K562 (cell line): ENCODE results near the gene POLD4. TPM values are rescaled to one million over a fixed set of nuclear protein-coding genes. Genes with fewer than 3 reads are reported as not detected.

Experiments
- ARID2 ChIP-seq: fragments of 450-650 bp; IDR thresholded peaks from 2 replicates; pipeline ENCODE4 v1.6.1; 2017; ENCODE audit warnings: antibody characterized with exemption, mild to moderate bottlenecking
- CBX5 ChIP-seq: IDR thresholded peaks from 2 replicates; pipeline ENCODE4 v1.6.1; 2014; ENCODE audit warnings: low read depth, borderline replicate concordance
- CHCHD3 ChIP-seq: fragments of 250-450 bp; sonication (Bioruptor Pico); IDR thresholded peaks from 2 replicates; pipeline ENCODE4 v2.1.2; 2022; ENCODE audit warnings: mild to moderate bottlenecking
- DACH1 ChIP-seq: fragments of 450-650 bp; IDR thresholded peaks from 2 replicates; pipeline ENCODE4 v1.6.1; 2018; ENCODE audit not compliant: partially characterized antibody
- DDX20 ChIP-seq: fragments of 450-650 bp; IDR thresholded peaks from 2 replicates; pipeline ENCODE4 v1.6.1; 2016; ENCODE audit warnings: missing genetic modification characterization, low read depth, mild to moderate bottlenecking, missing compliant biosample characterization, moderate library complexity
- EP400 ChIP-seq: fragments of 450-650 bp; IDR thresholded peaks from 2 replicates; pipeline ENCODE4 v1.6.1; 2017; ENCODE audit warnings: antibody characterized with exemption, mild to moderate bottlenecking, moderate library complexity
- ESRRB ChIP-seq: fragments of 250-450 bp; sonication (Bioruptor Pico); IDR thresholded peaks from 2 replicates; pipeline ENCODE4 v1.5.0; 2020; ENCODE audit warnings: mild to moderate bottlenecking, moderate library complexity, borderline replicate concordance
- HMG20A ChIP-seq: fragments of 450-650 bp; formaldehyde crosslinking; conservative IDR thresholded peaks from 2 replicates; pipeline ENCODE4 v1.4.0; 2020; ENCODE audit warnings: mild to moderate bottlenecking, mixed read lengths
- HNRNPLL ChIP-seq: fragments of 200-400 bp; formaldehyde crosslinking; IDR thresholded peaks from 2 replicates; pipeline ENCODE4 v1.6.1; 2017; ENCODE audit warnings: low read length, low read depth, mild to moderate bottlenecking; ENCODE audit not compliant: poor library complexity, severe bottlenecking
- MEF2D ChIP-seq: conservative IDR thresholded peaks from 2 replicates; pipeline ENCODE4 v1.6.1; 2016; ENCODE audit warnings: low read depth, missing genetic modification characterization, missing compliant biosample characterization
- MIER1 ChIP-seq: fragments of 450-650 bp; IDR thresholded peaks from 2 replicates; pipeline ENCODE4 v1.6.1; 2016; ENCODE audit warnings: antibody characterized with exemption, mild to moderate bottlenecking, low read depth
- PHF8 ChIP-seq: fragments of 200-600 bp; sonication (generic); IDR thresholded peaks from 2 replicates; pipeline ENCODE4 v1.6.1; 2012; ENCODE audit warnings: mixed run types, mild to moderate bottlenecking, inconsistent platforms, low read length, moderate library complexity, borderline replicate concordance
- PHTF2 ChIP-seq: fragments of 250-450 bp; sonication (Bioruptor Pico); IDR thresholded peaks from 2 replicates; pipeline ENCODE4 v1.5.0; 2021; ENCODE audit warnings: mild to moderate bottlenecking
- TCF7L2 ChIP-seq: fragments of 150-350 bp; IDR thresholded peaks from 2 replicates; pipeline ENCODE4 v1.6.1; 2016; ENCODE audit warnings: low read depth, mild to moderate bottlenecking, low read length, moderate library complexity
- TFAM ChIP-seq: fragments of 250-450 bp; sonication (Bioruptor Pico); conservative IDR thresholded peaks from 2 replicates; pipeline ENCODE4 v1.5.0; 2021; ENCODE audit warnings: mild to moderate bottlenecking, moderate library complexity
- TRIM24 ChIP-seq, 2 experiments: fragments of 450-650 bp; IDR thresholded peaks; 2 replicates each; pipeline ENCODE4 v1.6.1; 2016
- XRCC4 ChIP-seq: IDR thresholded peaks from one replicate; pipeline ENCODE4 v1.6.1; 2011; ENCODE audit not compliant: insufficient read depth, insufficient read length; ENCODE audit errors: extremely low read depth
- ZBTB8A ChIP-seq: fragments of 450-650 bp; IDR thresholded peaks from 2 replicates; pipeline ENCODE4 v1.6.1; 2018; ENCODE audit warnings: mild to moderate bottlenecking, moderate library complexity; ENCODE audit not compliant: partially characterized antibody
- ZC3H11A ChIP-seq: IDR thresholded peaks from 2 replicates; pipeline ENCODE4 v1.6.1; 2012; ENCODE audit warnings: low read depth, low read length, improper control_type of control experiment
- ZNF143 ChIP-seq: sonication (generic); formaldehyde crosslinking; IDR thresholded peaks from 2 replicates; pipeline ENCODE4 v1.9.0; 2022; ENCODE audit warnings: mild to moderate bottlenecking, missing genetic modification reagents
- ZNF507 ChIP-seq: conservative IDR thresholded peaks from 2 replicates; pipeline ENCODE4 v1.6.1; 2017; ENCODE audit warnings: missing genetic modification characterization, missing compliant biosample characterization
- polyA plus RNA-seq, 8 experiments: library from polyadenylated mRNA; depleted of rRNA in 4 of 8; stranded (reverse) in 5 of 8; unstranded in 3 of 8; fragments of >200 nt; fragmentation: Nextera tagmentation in 2 of 8; fragmentation: Illumina TruSeq in 1 of 8; extraction: Ambion mirVana in 2 of 8; extraction: Trizol in 1 of 8; gene quantifications; 2 replicates each; pipeline versions ENCODE4 v1.2.1 to v1.2.3, GENCODE V29; 2011 to 2014; ENCODE audit warnings: inconsistent platforms in 1 of 8, missing spikeins in 1 of 8
- total RNA-seq, 7 experiments: library from RNA; depleted of rRNA in 6 of 7; stranded (reverse); fragments of >200 nt in 6 of 7; fragmentation: Illumina TruSeq in 2 of 7; extraction: Trizol in 2 of 7; gene quantifications; 2 replicates each; pipeline versions ENCODE4 v1.2.1 to v1.2.3, GENCODE V29; 2011 to 2021; ENCODE audit warnings: low replicate concordance in 1 of 7
- TF ChIP-seq, protein P1 (sequence below): fragments of 450-650 bp; IDR thresholded peaks from 2 replicates; pipeline ENCODE4 v1.6.1; 2017; ENCODE audit warnings: antibody characterized with exemption
- TF ChIP-seq, protein P2 (sequence below): conservative IDR thresholded peaks from 2 replicates; pipeline ENCODE4 v1.6.1; 2011; ENCODE audit warnings: low read depth, mild to moderate bottlenecking, low read length; ENCODE audit not compliant: control insufficient read depth
- TF ChIP-seq, protein P3 (sequence below): fragments of 200-800 bp; sonication (Bioruptor generic); IDR thresholded peaks from 2 replicates; pipeline ENCODE4 v1.6.1; 2017; ENCODE audit warnings: missing genetic modification characterization, missing compliant biosample characterization

The POLD4 gene
- total and polyA plus RNA-seq, 9 of the 15 experiments (the other 6 are each of a cell fraction or from before 2014, with no cell fraction given), result 5.8 to 64.5 (median 18.3) TPM

DNA sequence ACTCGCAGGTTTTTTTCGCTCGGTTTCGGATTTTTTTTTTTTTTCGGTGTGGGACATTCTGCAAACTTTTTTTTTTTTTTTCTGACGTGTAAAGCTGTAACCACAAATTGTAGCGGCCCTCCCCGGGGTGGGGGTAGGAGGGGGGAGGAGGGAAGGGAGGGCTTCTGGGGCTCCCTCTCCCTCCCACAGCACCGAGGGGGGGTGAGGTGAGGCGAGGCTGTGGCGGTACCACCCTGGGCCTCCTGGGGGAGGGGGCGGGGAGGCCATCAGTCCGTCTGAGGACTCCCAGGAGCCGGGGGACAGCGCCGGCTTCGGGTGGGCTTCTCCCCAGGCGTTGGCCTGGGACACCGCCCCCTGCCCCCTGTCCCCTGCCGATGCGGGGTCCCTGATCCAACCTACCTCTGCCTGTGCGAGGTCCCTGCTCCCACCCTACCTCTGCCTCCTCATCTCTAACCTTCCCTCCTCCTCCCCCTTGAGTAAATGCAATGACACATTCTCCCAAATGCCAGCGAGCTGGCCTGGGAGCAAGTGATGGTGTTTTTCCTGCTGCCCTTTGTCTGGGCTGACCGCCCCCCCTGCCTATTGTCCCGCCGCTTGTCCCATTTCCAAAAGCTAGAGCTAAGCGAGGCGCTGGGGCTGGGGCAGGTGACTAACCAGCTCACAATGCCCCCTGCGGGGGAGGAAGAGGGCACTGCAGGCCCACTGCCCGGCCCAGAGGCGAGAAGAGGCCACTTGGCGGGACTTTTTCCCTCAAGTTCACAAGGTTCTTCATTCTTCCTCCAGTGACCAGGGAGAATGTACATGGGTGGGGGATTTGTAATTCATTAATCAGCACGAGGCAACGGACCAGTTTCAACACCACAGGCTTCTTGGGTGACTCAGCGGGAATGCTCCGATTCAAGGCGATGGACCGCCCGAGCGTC, 20.6 kb upstream of the POLD4 start (continued):
- TF ChIP-seq, protein P1, sequence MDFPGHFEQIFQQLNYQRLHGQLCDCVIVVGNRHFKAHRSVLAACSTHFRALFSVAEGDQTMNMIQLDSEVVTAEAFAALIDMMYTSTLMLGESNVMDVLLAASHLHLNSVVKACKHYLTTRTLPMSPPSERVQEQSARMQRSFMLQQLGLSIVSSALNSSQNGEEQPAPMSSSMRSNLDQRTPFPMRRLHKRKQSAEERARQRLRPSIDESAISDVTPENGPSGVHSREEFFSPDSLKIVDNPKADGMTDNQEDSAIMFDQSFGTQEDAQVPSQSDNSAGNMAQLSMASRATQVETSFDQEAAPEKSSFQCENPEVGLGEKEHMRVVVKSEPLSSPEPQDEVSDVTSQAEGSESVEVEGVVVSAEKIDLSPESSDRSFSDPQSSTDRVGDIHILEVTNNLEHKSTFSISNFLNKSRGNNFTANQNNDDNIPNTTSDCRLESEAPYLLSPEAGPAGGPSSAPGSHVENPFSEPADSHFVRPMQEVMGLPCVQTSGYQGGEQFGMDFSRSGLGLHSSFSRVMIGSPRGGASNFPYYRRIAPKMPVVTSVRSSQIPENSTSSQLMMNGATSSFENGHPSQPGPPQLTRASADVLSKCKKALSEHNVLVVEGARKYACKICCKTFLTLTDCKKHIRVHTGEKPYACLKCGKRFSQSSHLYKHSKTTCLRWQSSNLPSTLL, result no peak
- TF ChIP-seq ZBTB8A (no peak), TCF7L2 (no peak), DDX20 (tag) (no peak), ZNF507 (tag) (no peak), CHCHD3 (CRISPR knock-in tag) (no peak), PHF8 (peak; percentile 13; the same call in 1 of the 2 replicates), DACH1 (peak; percentile 31), MEF2D (0 out of 2 replicates have a peak, but pooled peaks have one; percentile 6), ESRRB (CRISPR knock-in tag) (no peak), PHTF2 (CRISPR knock-in tag) (no peak), HNRNPLL (no peak), TFAM (CRISPR knock-in tag) (no peak), ZC3H11A (no peak), ARID2 (no peak; the same call in 1 of the 2 replicates), XRCC4 (no peak), EP400 (peak; percentile 70), MIER1 (no peak), CBX5 (no peak), ZNF143 (CRISPR knock-in tag) (no peak), TRIM24 (IDR thresholded peaks at IDR 0.05) (peak in 1 of 2 experiments; percentile 23; a peak in 1 of 4 replicates), HMG20A (CRISPR knock-in tag) (no peak)
- TF ChIP-seq, protein P2, sequence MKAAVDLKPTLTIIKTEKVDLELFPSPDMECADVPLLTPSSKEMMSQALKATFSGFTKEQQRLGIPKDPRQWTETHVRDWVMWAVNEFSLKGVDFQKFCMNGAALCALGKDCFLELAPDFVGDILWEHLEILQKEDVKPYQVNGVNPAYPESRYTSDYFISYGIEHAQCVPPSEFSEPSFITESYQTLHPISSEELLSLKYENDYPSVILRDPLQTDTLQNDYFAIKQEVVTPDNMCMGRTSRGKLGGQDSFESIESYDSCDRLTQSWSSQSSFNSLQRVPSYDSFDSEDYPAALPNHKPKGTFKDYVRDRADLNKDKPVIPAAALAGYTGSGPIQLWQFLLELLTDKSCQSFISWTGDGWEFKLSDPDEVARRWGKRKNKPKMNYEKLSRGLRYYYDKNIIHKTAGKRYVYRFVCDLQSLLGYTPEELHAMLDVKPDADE, result no peak
- TF ChIP-seq, protein P3, sequence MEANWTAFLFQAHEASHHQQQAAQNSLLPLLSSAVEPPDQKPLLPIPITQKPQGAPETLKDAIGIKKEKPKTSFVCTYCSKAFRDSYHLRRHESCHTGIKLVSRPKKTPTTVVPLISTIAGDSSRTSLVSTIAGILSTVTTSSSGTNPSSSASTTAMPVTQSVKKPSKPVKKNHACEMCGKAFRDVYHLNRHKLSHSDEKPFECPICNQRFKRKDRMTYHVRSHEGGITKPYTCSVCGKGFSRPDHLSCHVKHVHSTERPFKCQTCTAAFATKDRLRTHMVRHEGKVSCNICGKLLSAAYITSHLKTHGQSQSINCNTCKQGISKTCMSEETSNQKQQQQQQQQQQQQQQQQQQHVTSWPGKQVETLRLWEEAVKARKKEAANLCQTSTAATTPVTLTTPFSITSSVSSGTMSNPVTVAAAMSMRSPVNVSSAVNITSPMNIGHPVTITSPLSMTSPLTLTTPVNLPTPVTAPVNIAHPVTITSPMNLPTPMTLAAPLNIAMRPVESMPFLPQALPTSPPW (CRISPR knock-in tag), result peak; percentile 96
